Pancreas (tissue), 10 donors: Measurements from ENCODE around the gene BPGM. TPM values are rescaled to one million over a fixed set of nuclear protein-coding genes. Genes with fewer than 3 reads are reported as not detected.
A peak's percentile ranks its signal among the peaks of the same experiment; 100 is the strongest.

ENCODE experiments used
- ATAC-seq, 4 donors: fragments of 200-7000 bp; cut with Tn5 transposase; one replicate each; pipeline versions ENCODE4 v1.8.0 to v1.9.1; 2020; ENCODE audit warnings: mild to moderate bottlenecking in 4 of 4, moderate library complexity in 4 of 4
- DNase-seq, 6 donors: peaks; one replicate each; pipeline ENCODE4 v3.0.0-alpha.2; 2020
- FAIRE-seq: peaks from 2 replicates; lab custom pipeline; 2012; peaks lifted over from hg19 to GRCh38; lab: Jason Lieb, UNC
- H3K27ac ChIP-seq, 4 donors: fragments of 200-600 bp; sonication (generic); 1 replicate in 3 of 4; 2 replicates in 1 of 4; pipeline versions ENCODE4 v1.5.0 to v1.8.0; 2020
- H3K27me3 ChIP-seq, 4 donors: fragments of 200-600 bp; one replicate each; pipeline ENCODE4 v1.8.0; 2021
- H3K36me3 ChIP-seq, 3 donors: fragments of 200-600 bp; sonication (generic) in 1 of 3; one replicate each; pipeline versions ENCODE4 v1.5.0 to v1.8.0; 2020 to 2021
- H3K4me1 ChIP-seq, 3 donors: fragments of 200-600 bp; one replicate each; pipeline ENCODE4 v1.8.0; 2021
- H3K4me3 ChIP-seq, 4 donors: fragments of 200-600 bp; sonication (generic) in 2 of 4; one replicate each; pipeline versions ENCODE4 v1.5.0 to v1.8.0; 2020 to 2021
- H3K9me3 ChIP-seq, 4 donors: fragments of 200-600 bp; one replicate each; pipeline ENCODE4 v1.8.0; 2021
- WGBS, 2 donors: extraction: QIAGEN DNeasy Blood & Tissue Kit; methylation state at CpG; one replicate each; pipeline ENCODE4 v1.1.7; 2013; 5-methylcytosine and 5-hydroxymethylcytosine counted together
- intact Hi-C, 3 donors: fragments of 100-400 bp; cut with DNase I; formaldehyde crosslinking; loops; one replicate each; pipeline versions ENCODE4 v1.11.1 to v1.14.2; 2022
- polyA plus RNA-seq, 2 donors: library from polyadenylated mRNA; stranded (reverse); fragments of 200-250 nt; gene quantifications; one replicate each; pipeline ENCODE4 v1.2.3, GENCODE V29; 2013
- total RNA-seq, 6 donors: library from RNA; stranded (reverse); fragmentation: NEBNext Ultra II Directional in 4 of 6; extraction: Animal tissue kit (Norgen Biotek cat#: 25700) in 4 of 6; gene quantifications; one replicate each; pipeline versions ENCODE4 v1.2.1 to v1.2.4, GENCODE V29; 2021 to 2023
- TF ChIP-seq, protein P1 (sequence below), 4 donors: fragments of 200-600 bp; sonication (generic) in 3 of 4; IDR thresholded peaks; one replicate each; pipeline versions ENCODE4 v1.5.0 to v1.8.0; 2021; ENCODE audit warnings: antibody characterized with exemption in 4 of 4
- donor health status: healthy with polysubstance abuse.
- donor health status: DM: no; HTN: no; CAD: no; lungs with moderate emphysema.
- donor health status: DM: no; HTN: no; CAD: no.
- donor health status: control.
- donor health status: control.
- donor health status: Bipolar disorder and iron deficiency.
- donor health status: DM: yes; HTN: yes; CAD: no.
- donor health status: DM: no; HTN: no; CAD: no.
- donor health status: DM: no; HTN: no; CAD: no.
- donor health status: DM: yes; HTN: yes; CAD: no.

Gene BPGM
- total and polyA plus RNA-seq, 8 donors, result 2.8 to 10.0 (median 6.9) TPM

- no peaks in the 10 kb centered on the region for H3K9me3 ChIP-seq
- 40 to 45% methylated on average over 2 of the region's 2 CpGs for WGBS, 2 donors
- H3K27me3 ChIP-seq, result no peaks in the 10 kb centered on the region
- no peak overlapping the region for H3K27ac ChIP-seq
- intact Hi-C loops, result no loop called here
- no peak overlapping the region for H3K4me3 ChIP-seq
- no peaks in the 10 kb centered on the region for H3K4me1 ChIP-seq
- DNase-seq (no peak), FAIRE-seq (no peak), ATAC-seq (no peak)
- TF ChIP-seq, protein P1, sequence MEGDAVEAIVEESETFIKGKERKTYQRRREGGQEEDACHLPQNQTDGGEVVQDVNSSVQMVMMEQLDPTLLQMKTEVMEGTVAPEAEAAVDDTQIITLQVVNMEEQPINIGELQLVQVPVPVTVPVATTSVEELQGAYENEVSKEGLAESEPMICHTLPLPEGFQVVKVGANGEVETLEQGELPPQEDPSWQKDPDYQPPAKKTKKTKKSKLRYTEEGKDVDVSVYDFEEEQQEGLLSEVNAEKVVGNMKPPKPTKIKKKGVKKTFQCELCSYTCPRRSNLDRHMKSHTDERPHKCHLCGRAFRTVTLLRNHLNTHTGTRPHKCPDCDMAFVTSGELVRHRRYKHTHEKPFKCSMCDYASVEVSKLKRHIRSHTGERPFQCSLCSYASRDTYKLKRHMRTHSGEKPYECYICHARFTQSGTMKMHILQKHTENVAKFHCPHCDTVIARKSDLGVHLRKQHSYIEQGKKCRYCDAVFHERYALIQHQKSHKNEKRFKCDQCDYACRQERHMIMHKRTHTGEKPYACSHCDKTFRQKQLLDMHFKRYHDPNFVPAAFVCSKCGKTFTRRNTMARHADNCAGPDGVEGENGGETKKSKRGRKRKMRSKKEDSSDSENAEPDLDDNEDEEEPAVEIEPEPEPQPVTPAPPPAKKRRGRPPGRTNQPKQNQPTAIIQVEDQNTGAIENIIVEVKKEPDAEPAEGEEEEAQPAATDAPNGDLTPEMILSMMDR (IDR thresholded peaks at IDR 0.05), result no peak
- no peaks in the 10 kb centered on the region for H3K36me3 ChIP-seq
Measured at GRCh38 chr7:134718211-134718875, 71.7 kb downstream of the BPGM start.

DNA sequence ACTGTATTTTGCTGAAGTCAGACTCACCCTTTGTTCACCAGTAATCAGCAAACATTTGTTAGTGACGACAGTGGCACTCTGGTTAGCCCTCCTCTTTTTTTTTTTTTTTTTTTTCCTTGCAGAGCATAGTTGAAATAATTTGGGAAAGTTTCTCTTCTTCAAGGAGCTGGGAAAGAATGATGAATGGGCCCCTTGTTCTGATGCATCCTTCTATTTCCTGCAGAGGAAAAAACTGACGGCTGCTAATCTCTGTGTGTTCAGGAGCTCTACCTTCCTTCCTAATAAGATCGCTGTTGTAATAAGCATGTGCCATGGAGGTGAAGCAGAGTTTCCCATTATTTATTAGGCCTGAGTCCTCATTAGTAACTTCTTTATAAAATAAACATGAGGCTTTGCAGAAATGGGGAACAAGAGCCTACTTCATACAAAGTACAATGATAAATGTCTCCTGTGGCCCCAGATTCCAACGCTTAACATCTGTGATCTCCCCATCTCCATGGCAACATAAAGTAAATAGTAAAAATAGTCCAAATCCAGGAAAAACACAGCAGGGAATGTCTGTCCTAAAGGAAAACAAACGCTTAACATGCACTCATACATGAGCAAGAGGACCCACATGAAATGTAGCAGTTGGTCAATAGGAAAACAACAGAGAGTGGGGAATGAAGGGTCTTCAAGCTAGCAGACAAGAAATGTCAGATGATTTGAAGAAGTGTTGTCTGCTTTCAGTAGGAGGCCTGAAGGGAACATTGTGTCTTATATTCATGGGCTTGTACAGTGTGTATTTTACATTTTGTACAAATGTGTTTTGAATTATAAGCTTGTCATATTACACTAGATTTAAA, 73.7 kb downstream of the BPGM start:
- Histone ChIP-seq H3K36me3 (no peaks in the 10 kb centered on the region), H3K4me1 (no peaks in the 10 kb centered on the region), H3K4me3 (no peak overlapping the region), H3K27me3 (no peaks in the 10 kb centered on the region), H3K27ac (no peak overlapping the region), H3K9me3 (no peaks in the 10 kb centered on the region)
- FAIRE-seq (no peak), ATAC-seq (peak in 1 of 4 donors; percentile 11), DNase-seq (no peak)
- WGBS, 2 donors, result 42 to 43% methylated on average over 5 of the region's 5 CpGs
- TF ChIP-seq, protein P1 (IDR thresholded peaks at IDR 0.05), result no peak
- intact Hi-C loops, result no loop called here

GRCh38 chr7:134721171-134721570, 74.5 kb downstream of the BPGM start:
- no peaks in the 10 kb centered on the region for H3K36me3 ChIP-seq
- H3K9me3 ChIP-seq, result no peaks in the 10 kb centered on the region
- FAIRE-seq (no peak), ATAC-seq (no peak), DNase-seq (no peak)
- no peak overlapping the region for H3K4me3 ChIP-seq
- 45 to 71% methylated on average over 2 of the region's 2 CpGs for WGBS, 2 donors
- no peaks in the 10 kb centered on the region for H3K27me3 ChIP-seq
- intact Hi-C loops, result no loop called here
- H3K4me1 ChIP-seq, result no peaks in the 10 kb centered on the region
- H3K27ac ChIP-seq, result no peak overlapping the region
- TF ChIP-seq, protein P1 (IDR thresholded peaks at IDR 0.05), result no peak

- no peaks in the 10 kb centered on the region for H3K4me1 ChIP-seq
- FAIRE-seq (no peak), DNase-seq (no peak), ATAC-seq (no peak)
- no peaks in the 10 kb centered on the region for H3K9me3 ChIP-seq
- no peaks in the 10 kb centered on the region for H3K27me3 ChIP-seq
- intact Hi-C loops, result no loop called here
- H3K27ac ChIP-seq, result no peak overlapping the region
- TF ChIP-seq, protein P1 (IDR thresholded peaks at IDR 0.05), result no peak
- no peaks in the 10 kb centered on the region for H3K36me3 ChIP-seq
- no peak overlapping the region for H3K4me3 ChIP-seq
- WGBS, 2 donors, result 65 to 74% methylated on average over 4 of the region's 4 CpGs
Measured at GRCh38 chr7:134722786-134723322, 76.2 kb downstream of the BPGM start.
